Neural progenitor cell (in vitro differentiated cells): ENCODE results near the gene NUP35. TPM values are rescaled to one million over a fixed set of nuclear protein-coding genes. Genes with fewer than 3 reads are reported as not detected.

Experiments used
- DNase-seq: peaks from one replicate; pipeline ENCODE4 v3.0.0-alpha.2; 2016; ENCODE audit warnings: low spot score
- H2AFZ ChIP-seq: fragments of 200-600 bp; sonication (generic); replicated peaks from 2 replicates; pipeline ENCODE4 v1.6.1; 2016; ENCODE audit warnings: antibody characterized with exemption
- H3F3A ChIP-seq: fragments of 200-600 bp; sonication (generic); 2 replicates; pipeline ENCODE4 v1.6.1; 2016; ENCODE audit warnings: antibody characterized with exemption, low read depth
- H3K27ac ChIP-seq: fragments of 200-600 bp; sonication (generic); 2 replicates; pipeline ENCODE4 v1.5.1; 2016; ENCODE audit warnings: mild to moderate bottlenecking
- H3K27me3 ChIP-seq: fragments of 200-600 bp; sonication (generic); 2 replicates; pipeline ENCODE4 v1.6.1; 2016; ENCODE audit warnings: mild to moderate bottlenecking, moderate library complexity
- H3K36me3 ChIP-seq: fragments of 200-600 bp; sonication (generic); 2 replicates; pipeline ENCODE4 v1.5.1; 2016
- H3K4me1 ChIP-seq: fragments of 200-600 bp; sonication (generic); 2 replicates; pipeline ENCODE4 v1.6.1; 2016; ENCODE audit warnings: mixed run types
- H3K4me2 ChIP-seq: fragments of 200-600 bp; sonication (generic); 2 replicates; pipeline ENCODE4 v1.6.1; 2016
- H3K4me3 ChIP-seq: fragments of 200-600 bp; sonication (generic); 2 replicates; pipeline ENCODE4 v1.5.1; 2016
- H3K79me2 ChIP-seq: fragments of 200-600 bp; sonication (generic); 2 replicates; pipeline ENCODE4 v1.6.1; 2016; ENCODE audit warnings: low read depth
- H3K9ac ChIP-seq: fragments of 200-600 bp; sonication (generic); 2 replicates; pipeline ENCODE4 v1.6.1; 2016
- H3K9me3 ChIP-seq: fragments of 200-600 bp; sonication (generic); 2 replicates; pipeline ENCODE4 v1.5.1; 2016; ENCODE audit warnings: low read depth
- H4K20me1 ChIP-seq: fragments of 200-600 bp; sonication (generic); 2 replicates; pipeline ENCODE4 v1.6.1; 2016; ENCODE audit warnings: low read depth
- H3K27ac Mint-ChIP-seq: 3 replicates; pipeline ENCODE4 v1.8.0; 2021; ENCODE audit warnings: mixed read lengths
- H3K27me3 Mint-ChIP-seq: 2 replicates; pipeline ENCODE4 v1.8.0; 2022; ENCODE audit warnings: low read depth, mild to moderate bottlenecking, inconsistent platforms, moderate library complexity, mixed read lengths; ENCODE audit not compliant: insufficient read depth
- H3K36me3 Mint-ChIP-seq: 3 replicates; pipeline ENCODE4 v1.8.0; 2021; ENCODE audit warnings: mixed read lengths
- H3K4me1 Mint-ChIP-seq: 3 replicates; pipeline ENCODE4 v1.8.0; 2021; ENCODE audit warnings: mixed read lengths
- H3K4me3 Mint-ChIP-seq: 3 replicates; pipeline ENCODE4 v1.8.0; 2021; ENCODE audit warnings: mild to moderate bottlenecking, moderate library complexity, mixed read lengths
- H3K9me3 Mint-ChIP-seq: 3 replicates; pipeline ENCODE4 v1.8.0; 2020; ENCODE audit warnings: mixed read lengths
- CTCF ChIP-seq: fragments of 200-600 bp; sonication (generic); IDR thresholded peaks from 2 replicates; pipeline ENCODE4 v1.5.1; 2017; ENCODE audit warnings: antibody characterized with exemption, mild to moderate bottlenecking
- EZH2 ChIP-seq: fragments of 200-600 bp; sonication (generic); IDR thresholded peaks from 2 replicates; pipeline ENCODE4 v1.6.1; 2017; ENCODE audit warnings: antibody characterized with exemption, mild to moderate bottlenecking, moderate library complexity
- EZH2phosphoT487 ChIP-seq: fragments of 200-600 bp; sonication (generic); IDR thresholded peaks from 2 replicates; pipeline ENCODE4 v1.6.1; 2017; ENCODE audit warnings: antibody characterized with exemption
- total RNA-seq: library from RNA; depleted of rRNA; stranded (reverse); fragments of >200 nt; gene quantifications from 2 replicates; pipeline ENCODE4 v1.2.3, GENCODE V29; 2015; ENCODE audit warnings: low replicate concordance

The NUP35 gene
- total RNA-seq, 1 donor from 2014 or later: 53.3 TPM

DNA sequence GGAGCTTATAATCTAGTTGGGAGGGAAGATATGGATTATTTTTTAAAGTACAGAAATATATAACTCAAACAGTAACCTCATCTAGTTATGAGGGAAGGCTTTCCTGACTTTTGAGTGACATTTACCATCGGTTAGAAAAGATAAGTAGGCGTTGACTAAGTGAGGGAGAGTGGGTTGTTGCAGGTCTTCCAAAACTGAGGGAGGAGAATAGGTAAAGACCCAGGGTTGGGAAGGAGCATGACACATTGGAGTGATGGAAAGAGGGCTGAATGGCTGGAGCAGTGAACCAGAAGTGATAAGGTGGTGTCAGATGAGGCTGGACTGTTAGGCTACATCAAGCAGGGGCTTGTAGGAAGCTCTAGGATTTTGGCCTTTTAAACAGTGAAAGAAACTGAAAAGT, 10.6 kb upstream of the NUP35 start:
- H3K27me3 Mint-ChIP-seq: no peaks in the 10 kb centered on the region
- H3K4me1 Mint-ChIP-seq: no peaks in the 10 kb centered on the region
- no peaks in the 10 kb centered on the region for H3F3A ChIP-seq
- no peak overlapping the region for H3K4me3 Mint-ChIP-seq
- H2AFZ ChIP-seq: no peak overlapping the region
- no peaks in the 10 kb centered on the region for H3K4me1 ChIP-seq
- H3K4me2 ChIP-seq: no peak overlapping the region
- H3K36me3 ChIP-seq: no peaks in the 10 kb centered on the region
- H3K9ac ChIP-seq: no peak overlapping the region
- H3K36me3 Mint-ChIP-seq: no peaks in the 10 kb centered on the region
- no peak overlapping the region for H3K27ac ChIP-seq
- no peak overlapping the region for H3K27ac Mint-ChIP-seq
- no peak for TF ChIP-seq EZH2phosphoT487
- no peak for TF ChIP-seq EZH2
- no peak for TF ChIP-seq CTCF
- H3K9me3 Mint-ChIP-seq: no peaks in the 10 kb centered on the region
- H3K79me2 ChIP-seq: no peaks in the 10 kb centered on the region
- no peak overlapping the region for H3K4me3 ChIP-seq
- no peaks in the 10 kb centered on the region for H4K20me1 ChIP-seq
- H3K27me3 ChIP-seq: no peaks in the 10 kb centered on the region
- DNase-seq: no peak
- no peaks in the 10 kb centered on the region for H3K9me3 ChIP-seq

DNA sequence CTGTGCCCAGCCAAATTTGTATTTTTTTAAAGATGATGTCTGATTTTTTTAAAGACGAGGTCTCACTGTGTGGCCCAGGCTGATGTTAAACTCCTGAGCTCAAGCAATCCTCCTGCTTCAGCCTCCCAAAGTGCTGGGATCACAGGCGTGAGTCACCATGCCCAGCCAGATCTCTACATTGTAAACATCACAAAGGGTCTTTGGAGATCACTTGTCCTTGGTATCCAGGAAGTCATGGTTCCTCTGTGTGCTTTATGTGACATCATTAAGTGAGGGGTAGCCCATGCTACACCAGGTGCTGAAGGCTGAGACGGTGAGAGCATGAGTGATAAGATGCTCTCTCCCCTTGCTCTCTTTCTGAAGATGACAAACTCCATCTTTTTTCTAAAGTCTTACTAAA, 7.0 kb upstream of the NUP35 start:
- Mint-ChIP-seq H3K36me3 (no peaks in the 10 kb centered on the region), H3K27ac (no peak overlapping the region), H3K9me3 (no peaks in the 10 kb centered on the region), H3K27me3 (no peaks in the 10 kb centered on the region), H3K4me3 (no peak overlapping the region), H3K4me1 (no peaks in the 10 kb centered on the region)
- TF ChIP-seq EZH2 (no peak), CTCF (no peak), EZH2phosphoT487 (no peak)
- Histone ChIP-seq H3K4me2 (no peak overlapping the region), H3K36me3 (no peaks in the 10 kb centered on the region), H3K4me1 (no peaks in the 10 kb centered on the region), H3K27ac (no peak overlapping the region), H3K9me3 (no peaks in the 10 kb centered on the region), H4K20me1 (no peaks in the 10 kb centered on the region), H3K4me3 (no peak overlapping the region), H3K79me2 (no peaks in the 10 kb centered on the region), H2AFZ (no peak overlapping the region), H3K27me3 (no peaks in the 10 kb centered on the region), H3K9ac (no peak overlapping the region), H3F3A (no peaks in the 10 kb centered on the region)
- no peak for DNase-seq

- Mint-ChIP-seq H3K27ac (peak overlapping the region; percentile 96), H3K4me3 (peak overlapping the region; percentile 96), H3K4me1 (peaks cover 23% of the 10 kb centered on the region), H3K36me3 (no peaks in the 10 kb centered on the region), H3K9me3 (no peaks in the 10 kb centered on the region), H3K27me3 (no peaks in the 10 kb centered on the region)
- Histone ChIP-seq H3K79me2 (peaks cover 41% of the 10 kb centered on the region), H3K4me3 (peak overlapping the region; percentile 81), H2AFZ (peak overlapping the region; percentile 96), H3K9ac (peak overlapping the region; percentile 40), H3F3A (peaks cover 8% of the 10 kb centered on the region), H3K4me1 (peaks cover 18% of the 10 kb centered on the region), H3K36me3 (no peaks in the 10 kb centered on the region), H3K27ac (no peak overlapping the region), H3K27me3 (no peaks in the 10 kb centered on the region), H3K4me2 (peak overlapping the region; percentile 95), H4K20me1 (no peaks in the 10 kb centered on the region), H3K9me3 (no peaks in the 10 kb centered on the region)
- DNase-seq: no peak
- no peak for TF ChIP-seq EZH2
- TF ChIP-seq EZH2phosphoT487: no peak
- no peak for TF ChIP-seq CTCF
These were observed 905 bp upstream of the NUP35 start for GRCh38 chr2:183123117-183123958.
